IMR-90 (cell line): ENCODE results near the gene ASTN2. TPM values are rescaled to one million over a fixed set of nuclear protein-coding genes. Genes with fewer than 3 reads are reported as not detected.

Source experiments
- ATAC-seq: fragments of 200-7000 bp; cut with Tn5 transposase; 2 replicates; pipeline ENCODE4 v1.9.1; 2020; ENCODE audit warnings: low read depth, mild to moderate bottlenecking, moderate library complexity
- BruUV-seq: library from RNA; stranded (reverse); fragments of 400-500 nt; replicated peaks from 2 replicates; lab custom pipeline; 2021; lab: Mats Ljungman, UMichigan
- CTCF ChIA-PET: fragments of 300-600 bp; formaldehyde crosslinking; extraction: SDS; loops from one replicate; lab custom pipeline; 2021; ENCODE audit warnings: antibody characterized with exemption; lab: Yijun Ruan, JAX
- POLR2A ChIA-PET: fragments of 300-600 bp; sonication (Branson Sonifier 250); formaldehyde crosslinking; loops from one replicate; lab custom pipeline; 2022; ENCODE audit warnings: antibody characterized with exemption; ENCODE audit not compliant: unreplicated experiment; lab: Charles Lee
- DNase-seq: peaks from one replicate; pipeline ENCODE4 v3.0.0; 2013
- H2AFZ ChIP-seq: replicated peaks from 2 replicates; pipeline ENCODE3; 2013; ENCODE audit warnings: low read length, mild to moderate bottlenecking; ENCODE audit not compliant: poor library complexity
- H2AK5ac ChIP-seq: 2 replicates; pipeline ENCODE4 v1.6.1; 2013; ENCODE audit warnings: low read depth, low read length, inconsistent platforms
- H2AK9ac ChIP-seq: replicated peaks from 2 replicates; pipeline ENCODE3; 2013; ENCODE audit warnings: mild to moderate bottlenecking, low read depth, low read length, moderate library complexity; ENCODE audit not compliant: poor library complexity
- H2BK120ac ChIP-seq: 2 replicates; pipeline ENCODE4 v1.6.1; 2013; ENCODE audit warnings: low read depth, low read length, inconsistent platforms
- H2BK15ac ChIP-seq: 3 replicates; pipeline ENCODE4 v1.6.1; 2013; ENCODE audit warnings: low read depth, low read length, inconsistent platforms
- H2BK20ac ChIP-seq: 2 replicates; pipeline ENCODE4 v1.6.1; 2013; ENCODE audit warnings: low read depth, mild to moderate bottlenecking, inconsistent platforms, low read length, moderate library complexity
- H2BK5ac ChIP-seq: 2 replicates; pipeline ENCODE4 v1.6.1; 2013; ENCODE audit warnings: mild to moderate bottlenecking, low read depth, low read length, inconsistent platforms; ENCODE audit not compliant: poor library complexity, severe bottlenecking
- H3K14ac ChIP-seq: replicated peaks from 2 replicates; pipeline ENCODE4 v1.6.1; 2013; ENCODE audit warnings: low read depth, low read length, inconsistent platforms
- H3K18ac ChIP-seq: 2 replicates; pipeline ENCODE4 v1.6.1; 2013; ENCODE audit warnings: low read depth, low read length, control low read depth
- H3K23ac ChIP-seq: 2 replicates; pipeline ENCODE4 v1.6.1; 2013; ENCODE audit warnings: low read depth, low read length, inconsistent platforms
- H3K27ac ChIP-seq: 2 replicates; pipeline ENCODE4 v1.5.1; 2013; ENCODE audit warnings: mild to moderate bottlenecking, control low read depth, low read length; ENCODE audit not compliant: insufficient read depth
- H3K27me3 ChIP-seq: 2 replicates; pipeline ENCODE4 v1.6.1; 2013; ENCODE audit warnings: low read length; ENCODE audit not compliant: control insufficient read depth, insufficient read depth
- H3K36me3 ChIP-seq: 2 replicates; pipeline ENCODE4 v1.6.1; 2013; ENCODE audit warnings: low read length, mixed read lengths; ENCODE audit not compliant: control insufficient read depth, insufficient read depth
- H3K4ac ChIP-seq: 2 replicates; pipeline ENCODE4 v1.6.1; 2013; ENCODE audit warnings: low read depth, low read length, inconsistent platforms
- H3K4me1 ChIP-seq: 2 replicates; pipeline ENCODE4 v1.6.1; 2013; ENCODE audit warnings: low read length, mixed read lengths; ENCODE audit not compliant: control insufficient read depth, insufficient read depth
- H3K4me2 ChIP-seq: 2 replicates; pipeline ENCODE4 v1.6.1; 2013; ENCODE audit warnings: low read depth, mild to moderate bottlenecking, control low read depth, low read length, moderate library complexity
- H3K4me3 ChIP-seq: 2 replicates; pipeline ENCODE4 v1.5.1; 2013; ENCODE audit warnings: low read depth, mild to moderate bottlenecking, control low read depth, low read length, moderate library complexity; ENCODE audit not compliant: insufficient read depth
- H3K56ac ChIP-seq: 2 replicates; pipeline ENCODE4 v1.6.1; 2013; ENCODE audit warnings: low read length, inconsistent platforms; ENCODE audit not compliant: insufficient read depth; ENCODE audit errors: extremely low read depth
- H3K79me1 ChIP-seq, 2 experiments: 2 replicates each; pipeline ENCODE4 v1.6.1; 2013; ENCODE audit warnings: low read length in 2 of 2, inconsistent platforms in 1 of 2, low read depth in 1 of 2
- H3K9ac ChIP-seq: 2 replicates; pipeline ENCODE4 v1.6.1; 2013; ENCODE audit warnings: low read depth, low read length, control low read depth
- H3K9me1 ChIP-seq: 2 replicates; pipeline ENCODE4 v1.6.1; 2013; ENCODE audit warnings: low read length, inconsistent platforms; ENCODE audit not compliant: insufficient read depth
- H3K9me3 ChIP-seq: 2 replicates; pipeline ENCODE4 v1.6.1; 2013; ENCODE audit warnings: low read length; ENCODE audit not compliant: control insufficient read depth, insufficient read depth
- H4K20me1 ChIP-seq: 2 replicates; pipeline ENCODE4 v1.6.1; 2013; ENCODE audit warnings: low read length, inconsistent platforms; ENCODE audit not compliant: insufficient read depth
- H4K5ac ChIP-seq: 2 replicates; pipeline ENCODE4 v1.6.1; 2013; ENCODE audit warnings: mild to moderate bottlenecking, low read depth, low read length, control low read depth
- H4K8ac ChIP-seq, 2 experiments: 2 replicates each; pipeline ENCODE4 v1.6.1; 2013; ENCODE audit warnings: low read depth in 2 of 2, low read length in 2 of 2, control low read depth in 1 of 2, inconsistent platforms in 1 of 2
- H4K91ac ChIP-seq: 2 replicates; pipeline ENCODE4 v1.6.1; 2013; ENCODE audit warnings: low read depth, low read length, inconsistent platforms; ENCODE audit not compliant: insufficient read depth
- BHLHE40 ChIP-seq: fragments of 150-350 bp; IDR thresholded peaks from 2 replicates; pipeline ENCODE4 v1.6.1; 2016; ENCODE audit warnings: mild to moderate bottlenecking, low read depth, low read length
- CHD1 ChIP-seq: IDR thresholded peaks from 2 replicates; pipeline ENCODE4 v1.6.1; 2012; ENCODE audit warnings: low read depth, low read length, improper control_type of control experiment
- FOS ChIP-seq: fragments of 150-350 bp; IDR thresholded peaks from 2 replicates; pipeline ENCODE4 v1.6.1; 2016; ENCODE audit warnings: low read depth, low read length
- MAFK ChIP-seq: IDR thresholded peaks from 2 replicates; pipeline ENCODE4 v1.6.1; 2012; ENCODE audit warnings: low read depth, low read length, improper control_type of control experiment
- MAZ ChIP-seq: IDR thresholded peaks from 2 replicates; pipeline ENCODE4 v1.6.1; 2012; ENCODE audit warnings: low read depth, mild to moderate bottlenecking, low read length, improper control_type of control experiment, moderate library complexity, borderline replicate concordance
- MXI1 ChIP-seq: IDR thresholded peaks from 2 replicates; pipeline ENCODE4 v1.6.1; 2012; ENCODE audit warnings: low read depth, mild to moderate bottlenecking, low read length, moderate library complexity, borderline replicate concordance
- NFE2L2 ChIP-seq: fragments of 150-350 bp; IDR thresholded peaks from 2 replicates; pipeline ENCODE4 v1.6.1; 2016; ENCODE audit warnings: low read depth, mild to moderate bottlenecking, low read length
- POLR2A ChIP-seq: IDR thresholded peaks from 2 replicates; pipeline ENCODE4 v1.6.1; 2012; ENCODE audit warnings: mild to moderate bottlenecking, low read depth, low read length
- RAD21 ChIP-seq: IDR thresholded peaks from 2 replicates; pipeline ENCODE4 v1.6.1; 2012; ENCODE audit warnings: low read length, improper control_type of control experiment
- RCOR1 ChIP-seq: IDR thresholded peaks from 2 replicates; pipeline ENCODE4 v1.6.1; 2012; ENCODE audit warnings: mild to moderate bottlenecking, low read length, improper control_type of control experiment; ENCODE audit not compliant: insufficient replicate concordance
- RFX5 ChIP-seq: IDR thresholded peaks from 2 replicates; pipeline ENCODE4 v1.8.0; 2012; ENCODE audit warnings: low read depth, mild to moderate bottlenecking, low read length, moderate library complexity
- SMC3 ChIP-seq: fragments of 150-350 bp; IDR thresholded peaks from 2 replicates; pipeline ENCODE4 v1.6.1; 2016; ENCODE audit warnings: low read depth, mild to moderate bottlenecking, antibody characterized with exemption, low read length, moderate library complexity
- WGBS, 2 experiments: methylation state at CpG; one replicate each; pipeline versions ENCODE4 v1.1.5 to v1.1.7; 2013; ENCODE audit warnings: missing lambda C conversion rate in 2 of 2; ENCODE audit not compliant: insufficient read length in 1 of 2; ENCODE audit errors: extremely low coverage in 2 of 2; 5-methylcytosine and 5-hydroxymethylcytosine counted together
- dilution Hi-C: fragments of 300-500 bp; cut with HindIII; formaldehyde crosslinking; loops from one replicate; pipeline ENCODE4 v1.14.3; 2018; ENCODE audit warnings: low sequenced_read_pairs; ENCODE audit not compliant: unreplicated experiment
- in situ Hi-C: fragments of 300-500 bp; cut with MboI; formaldehyde crosslinking; loops from 3 replicates; pipeline ENCODE4 v1.14.3; 2019; ENCODE audit warnings: low sequenced_read_pairs, inconsistent platforms, mixed read lengths
- intact Hi-C: fragments of 100-400 bp; cut with micrococcal nuclease; formaldehyde crosslinking; loops from 2 replicates; pipeline ENCODE4 v1.10.0; 2022
- polyA plus RNA-seq, 3 experiments: library from polyadenylated mRNA; depleted of rRNA; stranded (reverse); fragments of >200 nt; gene quantifications; 2 replicates each; pipeline ENCODE4 v1.2.3, GENCODE V29; 2012; ENCODE audit warnings: low replicate concordance in 1 of 3
- total RNA-seq: library from RNA; depleted of rRNA; stranded (reverse); fragments of >200 nt; gene quantifications from 2 replicates; pipeline ENCODE4 v1.2.3, GENCODE V29; 2012
- TF ChIP-seq, protein P1 (sequence below): conservative IDR thresholded peaks from 2 replicates; pipeline ENCODE4 v1.5.1; 2012; ENCODE audit warnings: mild to moderate bottlenecking, low read depth, low read length, improper control_type of control experiment
- TF ChIP-seq, protein P2 (sequence below): fragments of 150-350 bp; IDR thresholded peaks from 2 replicates; pipeline ENCODE4 v1.6.1; 2017; ENCODE audit warnings: mild to moderate bottlenecking, antibody characterized with exemption, low read length, low read depth
- TF ChIP-seq, protein P3 (sequence below): fragments of 150-350 bp; IDR thresholded peaks from 2 replicates; pipeline ENCODE4 v1.6.1; 2016; ENCODE audit warnings: low read depth, mild to moderate bottlenecking, low read length, moderate library complexity, borderline replicate concordance

Gene ASTN2
- total and polyA plus RNA-seq, 2 of the 4 experiments (the other 2 are of a cell fraction), result 3.8 to 6.8 TPM

DNA sequence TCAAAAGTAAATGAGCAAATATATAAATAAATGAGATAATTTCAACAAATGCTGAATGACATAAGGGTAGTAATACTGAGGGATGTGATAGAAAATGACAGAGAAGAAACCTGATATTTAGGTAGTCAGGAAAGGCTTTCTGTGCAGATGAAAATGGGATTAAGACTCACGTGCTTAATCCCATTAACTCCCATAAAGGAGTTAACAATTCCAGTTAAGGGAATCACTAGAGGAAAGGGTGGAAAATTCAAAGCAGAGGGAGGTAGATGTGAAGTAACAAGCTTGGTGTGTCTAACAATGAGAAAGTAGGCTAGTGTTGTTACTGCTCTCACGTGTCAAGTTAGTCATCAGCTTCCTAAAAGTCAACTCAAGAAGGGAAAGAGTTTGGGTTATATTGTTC, 818.2 kb downstream of the ASTN2 start:
- no TSS peak for BruUV-seq
- POLR2A ChIA-PET, result no interaction called here

More for the DNA sequence above, 818.2 kb downstream of the ASTN2 start:
- no peak overlapping the region for H2BK5ac ChIP-seq
- intact Hi-C loops (no loop called here), dilution Hi-C loops (no loop called here), in situ Hi-C loops (no loop called here)
- no peak overlapping the region for H3K23ac ChIP-seq
- H3K4ac ChIP-seq, result no peak overlapping the region
- no peak overlapping the region for H3K14ac ChIP-seq
- H2AK5ac ChIP-seq, result no peak overlapping the region
- ATAC-seq, result no peak
- no peak for TF ChIP-seq POLR2A
- TF ChIP-seq MAFK, result no peak
- TF ChIP-seq SMC3, result no peak
- no peak for TF ChIP-seq FOS
- no peak for TF ChIP-seq BHLHE40
- no peak for TF ChIP-seq CHD1
- no peak for TF ChIP-seq RFX5
- TF ChIP-seq, protein P1, sequence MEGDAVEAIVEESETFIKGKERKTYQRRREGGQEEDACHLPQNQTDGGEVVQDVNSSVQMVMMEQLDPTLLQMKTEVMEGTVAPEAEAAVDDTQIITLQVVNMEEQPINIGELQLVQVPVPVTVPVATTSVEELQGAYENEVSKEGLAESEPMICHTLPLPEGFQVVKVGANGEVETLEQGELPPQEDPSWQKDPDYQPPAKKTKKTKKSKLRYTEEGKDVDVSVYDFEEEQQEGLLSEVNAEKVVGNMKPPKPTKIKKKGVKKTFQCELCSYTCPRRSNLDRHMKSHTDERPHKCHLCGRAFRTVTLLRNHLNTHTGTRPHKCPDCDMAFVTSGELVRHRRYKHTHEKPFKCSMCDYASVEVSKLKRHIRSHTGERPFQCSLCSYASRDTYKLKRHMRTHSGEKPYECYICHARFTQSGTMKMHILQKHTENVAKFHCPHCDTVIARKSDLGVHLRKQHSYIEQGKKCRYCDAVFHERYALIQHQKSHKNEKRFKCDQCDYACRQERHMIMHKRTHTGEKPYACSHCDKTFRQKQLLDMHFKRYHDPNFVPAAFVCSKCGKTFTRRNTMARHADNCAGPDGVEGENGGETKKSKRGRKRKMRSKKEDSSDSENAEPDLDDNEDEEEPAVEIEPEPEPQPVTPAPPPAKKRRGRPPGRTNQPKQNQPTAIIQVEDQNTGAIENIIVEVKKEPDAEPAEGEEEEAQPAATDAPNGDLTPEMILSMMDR, result no peak
- TF ChIP-seq RCOR1, result no peak
- TF ChIP-seq, protein P2, sequence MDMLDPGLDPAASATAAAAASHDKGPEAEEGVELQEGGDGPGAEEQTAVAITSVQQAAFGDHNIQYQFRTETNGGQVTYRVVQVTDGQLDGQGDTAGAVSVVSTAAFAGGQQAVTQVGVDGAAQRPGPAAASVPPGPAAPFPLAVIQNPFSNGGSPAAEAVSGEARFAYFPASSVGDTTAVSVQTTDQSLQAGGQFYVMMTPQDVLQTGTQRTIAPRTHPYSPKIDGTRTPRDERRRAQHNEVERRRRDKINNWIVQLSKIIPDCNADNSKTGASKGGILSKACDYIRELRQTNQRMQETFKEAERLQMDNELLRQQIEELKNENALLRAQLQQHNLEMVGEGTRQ, result no peak
- TF ChIP-seq RAD21, result no peak
- TF ChIP-seq, protein P3, sequence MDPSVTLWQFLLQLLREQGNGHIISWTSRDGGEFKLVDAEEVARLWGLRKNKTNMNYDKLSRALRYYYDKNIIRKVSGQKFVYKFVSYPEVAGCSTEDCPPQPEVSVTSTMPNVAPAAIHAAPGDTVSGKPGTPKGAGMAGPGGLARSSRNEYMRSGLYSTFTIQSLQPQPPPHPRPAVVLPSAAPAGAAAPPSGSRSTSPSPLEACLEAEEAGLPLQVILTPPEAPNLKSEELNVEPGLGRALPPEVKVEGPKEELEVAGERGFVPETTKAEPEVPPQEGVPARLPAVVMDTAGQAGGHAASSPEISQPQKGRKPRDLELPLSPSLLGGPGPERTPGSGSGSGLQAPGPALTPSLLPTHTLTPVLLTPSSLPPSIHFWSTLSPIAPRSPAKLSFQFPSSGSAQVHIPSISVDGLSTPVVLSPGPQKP, result no peak
- TF ChIP-seq MXI1, result no peak
- no peak for TF ChIP-seq MAZ
- TF ChIP-seq NFE2L2, result no peak
- H3K4me2 ChIP-seq, result no peak overlapping the region
- no peak overlapping the region for H2BK120ac ChIP-seq
- no peaks in the 10 kb centered on the region for H4K20me1 ChIP-seq
- H3K18ac ChIP-seq, result no peak overlapping the region
- no peak for DNase-seq
- H3K9ac ChIP-seq, result no peak overlapping the region
- no peak overlapping the region for H4K8ac ChIP-seq
- H3K79me1 ChIP-seq, result no peaks in the 10 kb centered on the region
- H2BK20ac ChIP-seq, result no peak overlapping the region
- CTCF ChIA-PET, result no interaction called here
- no peak overlapping the region for H2AK9ac ChIP-seq
- H3K27ac ChIP-seq, result no peak overlapping the region
- H3K9me3 ChIP-seq, result no peaks in the 10 kb centered on the region
- H3K36me3 ChIP-seq, result no peaks in the 10 kb centered on the region
- no peak overlapping the region for H3K56ac ChIP-seq
- H3K4me1 ChIP-seq, result peaks cover 2% of the 10 kb centered on the region; the same call in 1 of the 2 replicates
- no peak overlapping the region for H4K5ac ChIP-seq
- no peaks in the 10 kb centered on the region for H3K27me3 ChIP-seq
- no peak overlapping the region for H2BK15ac ChIP-seq
- no peak overlapping the region for H3K4me3 ChIP-seq
- H4K91ac ChIP-seq, result no peak overlapping the region
- 0 out of 2 replicates have a peak, but pooled peaks cover 3% of the 10 kb centered on the region for H3K9me1 ChIP-seq
- H2AFZ ChIP-seq, result no peak overlapping the region
- WGBS, 2 experiments, result no CpG with 5 or more reads among the region's 2 CpGs
